Measurements from ENCODE around the gene OASL. TPM values are rescaled to one million over a fixed set of nuclear protein-coding genes. Genes with fewer than 3 reads are reported as not detected.
A peak's percentile ranks its signal among the peaks of the same experiment; 100 is the strongest.

Gene OASL
- total and polyA plus RNA-seq, 10 donors, result 1.9 to 4.8 (median 3.4) TPM

DNA sequence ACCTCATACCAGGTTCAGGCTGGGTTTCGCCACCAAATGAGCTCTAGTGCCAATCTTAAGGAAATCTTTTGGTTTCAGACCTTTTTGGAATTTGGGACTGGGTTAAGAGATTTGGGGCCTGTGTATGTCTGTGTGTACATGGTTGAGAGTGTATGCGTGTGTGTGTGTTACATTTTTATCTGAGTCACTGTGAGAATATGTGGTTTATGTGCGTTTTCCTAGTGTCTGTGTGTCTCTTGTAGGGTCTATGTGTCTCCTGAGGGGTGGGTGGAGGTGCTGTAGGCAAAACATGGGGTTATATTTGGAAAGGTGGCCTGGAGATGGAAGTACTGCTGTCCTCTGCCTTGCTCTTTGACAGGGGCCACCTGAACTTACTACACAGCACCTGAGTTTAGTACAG is 40.6 kb downstream of the OASL start:
- Histone ChIP-seq H3K4me1 (no peaks in the 10 kb centered on the region), H3K4me3 (no peak overlapping the region), H3K27me3 (replicated peaks in 1 of 7) (peaks cover 0 to 20% (median 0%) of the 10 kb centered on the region in 7 donors), H3K9me3 (no peaks in the 10 kb centered on the region), H3K27ac (no peak overlapping the region), H3K36me3 (peaks cover 0 to 32% (median 19%) of the 10 kb centered on the region in 6 donors)
- no peak for DNase-seq
- WGBS, 5 donors, result 79 to 89% (median 89%) methylated on average over 3 of the region's 3 CpGs
- no peak for TF ChIP-seq POLR2AphosphoS5 (IDR thresholded peaks at IDR 0.05)
- TF ChIP-seq POLR2A (IDR thresholded peaks at IDR 0.05), result no peak
- TF ChIP-seq, protein P1, sequence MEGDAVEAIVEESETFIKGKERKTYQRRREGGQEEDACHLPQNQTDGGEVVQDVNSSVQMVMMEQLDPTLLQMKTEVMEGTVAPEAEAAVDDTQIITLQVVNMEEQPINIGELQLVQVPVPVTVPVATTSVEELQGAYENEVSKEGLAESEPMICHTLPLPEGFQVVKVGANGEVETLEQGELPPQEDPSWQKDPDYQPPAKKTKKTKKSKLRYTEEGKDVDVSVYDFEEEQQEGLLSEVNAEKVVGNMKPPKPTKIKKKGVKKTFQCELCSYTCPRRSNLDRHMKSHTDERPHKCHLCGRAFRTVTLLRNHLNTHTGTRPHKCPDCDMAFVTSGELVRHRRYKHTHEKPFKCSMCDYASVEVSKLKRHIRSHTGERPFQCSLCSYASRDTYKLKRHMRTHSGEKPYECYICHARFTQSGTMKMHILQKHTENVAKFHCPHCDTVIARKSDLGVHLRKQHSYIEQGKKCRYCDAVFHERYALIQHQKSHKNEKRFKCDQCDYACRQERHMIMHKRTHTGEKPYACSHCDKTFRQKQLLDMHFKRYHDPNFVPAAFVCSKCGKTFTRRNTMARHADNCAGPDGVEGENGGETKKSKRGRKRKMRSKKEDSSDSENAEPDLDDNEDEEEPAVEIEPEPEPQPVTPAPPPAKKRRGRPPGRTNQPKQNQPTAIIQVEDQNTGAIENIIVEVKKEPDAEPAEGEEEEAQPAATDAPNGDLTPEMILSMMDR (IDR thresholded peaks at IDR 0.05 in 8 of 11, conservative IDR thresholded peaks at IDR 0.05 in 3 of 11), result no peak
- intact Hi-C loops (cut with DNase I; ENCODE audit: low total_unique reads), result no loop called here

DNA sequence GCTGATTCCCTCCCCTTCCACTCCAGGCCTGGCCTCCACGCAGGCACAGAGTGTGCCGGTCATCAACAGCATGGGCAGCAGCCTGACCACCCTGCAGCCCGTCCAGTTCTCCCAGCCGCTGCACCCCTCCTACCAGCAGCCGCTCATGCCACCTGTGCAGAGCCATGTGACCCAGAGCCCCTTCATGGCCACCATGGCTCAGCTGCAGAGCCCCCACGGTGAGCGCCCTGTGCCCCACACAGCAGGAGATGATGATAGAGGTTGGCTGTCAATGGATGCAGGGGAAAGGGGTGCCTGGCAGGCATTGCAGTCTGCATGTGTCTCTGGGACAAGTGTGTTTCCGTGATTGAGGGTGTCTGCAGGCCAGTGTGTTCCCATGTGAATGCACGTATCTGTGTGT is 41.6 kb downstream of the OASL start:
- H3K9me3 ChIP-seq, result no peaks in the 10 kb centered on the region
- H3K36me3 ChIP-seq, result peaks cover 0 to 22% (median 9%) of the 10 kb centered on the region in 6 donors
- peak; percentile 55 for DNase-seq
- intact Hi-C loops (cut with DNase I; ENCODE audit: low total_unique reads), result no loop called here
- H3K27ac ChIP-seq, result no peak overlapping the region
- no peak overlapping the region for H3K4me3 ChIP-seq
- WGBS, 5 donors, result 72 to 89% (median 84%) methylated on average over 3 to 9 of the region's 9 CpGs
- TF ChIP-seq POLR2AphosphoS5 (IDR thresholded peaks at IDR 0.05), result peak in 1 of 3 donors; percentile 47
- TF ChIP-seq, protein P1 (IDR thresholded peaks at IDR 0.05 in 8 of 11, conservative IDR thresholded peaks at IDR 0.05 in 3 of 11), result no peak
- no peaks in the 10 kb centered on the region for H3K4me1 ChIP-seq
- H3K27me3 ChIP-seq (replicated peaks in 1 of 7), result peaks cover 0 to 20% (median 0%) of the 10 kb centered on the region in 7 donors

DNA sequence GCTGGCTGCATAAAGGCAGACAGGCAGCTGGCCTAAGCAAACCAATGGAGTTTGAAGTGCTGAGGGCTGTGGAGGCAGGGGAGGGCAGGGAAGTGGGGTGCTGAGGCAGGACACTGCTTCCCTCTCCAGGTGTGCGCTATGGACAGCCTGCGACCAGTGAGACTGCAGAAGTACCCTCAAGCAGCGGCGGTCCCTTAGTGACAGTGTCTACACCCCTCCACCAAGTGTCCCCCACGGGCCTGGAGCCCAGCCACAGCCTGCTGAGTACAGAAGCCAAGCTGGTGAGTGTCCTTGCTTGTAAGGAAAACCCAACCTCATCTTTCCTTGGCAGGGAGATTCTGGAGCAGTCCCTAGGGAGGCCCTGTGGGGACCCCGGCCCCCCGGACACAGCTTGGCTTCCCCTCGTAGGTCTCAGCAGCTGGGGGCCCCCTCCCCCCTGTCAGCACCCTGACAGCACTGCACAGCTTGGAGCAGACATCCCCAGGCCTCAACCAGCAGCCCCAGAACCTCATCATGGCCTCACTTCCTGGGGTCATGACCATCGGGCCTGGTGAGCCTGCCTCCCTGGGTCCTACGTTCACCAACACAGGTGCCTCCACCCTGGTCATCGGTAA is 42.8 kb downstream of the OASL start:
- TF ChIP-seq POLR2AphosphoS5 (IDR thresholded peaks at IDR 0.05), result no peak
- TF ChIP-seq POLR2A (IDR thresholded peaks at IDR 0.05), result no peak
- TF ChIP-seq, protein P1 (IDR thresholded peaks at IDR 0.05 in 8 of 11, conservative IDR thresholded peaks at IDR 0.05 in 3 of 11), result no peak
- 85 to 90% (median 89%) methylated on average over 6 to 11 of the region's 11 CpGs for WGBS, 5 donors
- peaks cover 0 to 20% (median 0%) of the 10 kb centered on the region in 7 donors for H3K27me3 ChIP-seq (replicated peaks in 1 of 7)
- H3K27ac ChIP-seq, result no peak overlapping the region
- DNase-seq, result peak; percentile 51
- H3K36me3 ChIP-seq, result peaks cover 0 to 10% (median 1%) of the 10 kb centered on the region in 6 donors
- H3K9me3 ChIP-seq, result no peaks in the 10 kb centered on the region
- no peak overlapping the region for H3K4me3 ChIP-seq
- intact Hi-C loops (cut with DNase I; ENCODE audit: low total_unique reads), result no loop called here
- H3K4me1 ChIP-seq, result no peaks in the 10 kb centered on the region

DNA sequence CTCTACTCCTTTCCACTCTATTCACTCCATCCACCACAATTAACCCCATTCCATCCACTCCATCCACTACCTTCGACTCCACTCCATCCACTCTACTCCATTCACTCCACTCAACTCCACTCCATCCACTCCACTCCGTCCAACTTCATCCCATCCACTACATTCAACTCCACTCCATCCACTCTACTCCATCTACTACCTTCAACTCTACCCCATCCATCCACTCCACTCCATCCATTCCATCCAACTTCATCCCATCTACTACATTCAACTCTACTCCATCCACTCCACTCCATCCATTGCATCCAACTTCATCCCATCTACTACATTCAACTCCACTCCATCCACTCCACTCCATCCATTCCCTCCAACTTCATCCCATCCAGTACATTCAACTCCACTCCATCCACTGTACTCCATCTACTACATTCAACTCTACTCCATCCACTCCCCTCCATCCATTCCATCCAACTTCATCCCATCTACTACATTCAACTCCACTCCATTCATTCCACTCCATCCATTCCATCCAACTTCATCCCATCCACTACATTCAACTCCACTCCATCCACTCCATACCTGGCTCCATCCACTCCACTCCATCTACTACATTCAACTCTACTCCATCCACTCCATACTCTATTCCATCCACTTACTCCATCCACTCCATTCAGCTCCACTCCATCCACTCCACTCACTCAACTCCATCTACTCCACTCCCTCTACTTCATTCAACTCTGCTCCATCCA is 44.3 kb downstream of the OASL start:
- DNase-seq, result no peak
- 87 to 96% (median 93%) methylated on average over 2 of the region's 2 CpGs for WGBS, 5 donors
- intact Hi-C loops (cut with DNase I; ENCODE audit: low total_unique reads), result no loop called here

More for the DNA sequence above, 44.3 kb downstream of the OASL start:
- H3K36me3 ChIP-seq, result no peaks in the 10 kb centered on the region
- no peak overlapping the region for H3K4me3 ChIP-seq
- no peaks in the 10 kb centered on the region for H3K4me1 ChIP-seq
- H3K27me3 ChIP-seq (replicated peaks in 1 of 7), result peaks cover 0 to 20% (median 0%) of the 10 kb centered on the region in 7 donors
- no peak for TF ChIP-seq POLR2AphosphoS5 (IDR thresholded peaks at IDR 0.05)
- no peak for TF ChIP-seq POLR2A (IDR thresholded peaks at IDR 0.05)
- TF ChIP-seq, protein P1 (IDR thresholded peaks at IDR 0.05 in 8 of 11, conservative IDR thresholded peaks at IDR 0.05 in 3 of 11), result no peak
- H3K9me3 ChIP-seq, result no peaks in the 10 kb centered on the region
- no peak overlapping the region for H3K27ac ChIP-seq

Measured in spleen (tissue), 11 donors.